T-helper 1 cell treated with Interleukin-12 subunit alpha and Interleukin-12 subunit beta and Interleukin-4 antibody, amounts not matched to agents 30 ng/mL and 1 ng/mL, for 36 hours (primary cell): ENCODE data around the gene VWCE. TPM values are rescaled to one million over a fixed set of nuclear protein-coding genes. Genes with fewer than 3 reads are reported as not detected.

Experiments used
- intact Hi-C: fragments of 100-400 bp; cut with micrococcal nuclease; formaldehyde crosslinking; loops from one replicate; pipeline ENCODE4 v1.15.1; 2024
- total RNA-seq: library from RNA; stranded (reverse); gene quantifications from 2 replicates; pipeline ENCODE4 v1.2.3, GENCODE V29; 2022

Gene VWCE, protein sequence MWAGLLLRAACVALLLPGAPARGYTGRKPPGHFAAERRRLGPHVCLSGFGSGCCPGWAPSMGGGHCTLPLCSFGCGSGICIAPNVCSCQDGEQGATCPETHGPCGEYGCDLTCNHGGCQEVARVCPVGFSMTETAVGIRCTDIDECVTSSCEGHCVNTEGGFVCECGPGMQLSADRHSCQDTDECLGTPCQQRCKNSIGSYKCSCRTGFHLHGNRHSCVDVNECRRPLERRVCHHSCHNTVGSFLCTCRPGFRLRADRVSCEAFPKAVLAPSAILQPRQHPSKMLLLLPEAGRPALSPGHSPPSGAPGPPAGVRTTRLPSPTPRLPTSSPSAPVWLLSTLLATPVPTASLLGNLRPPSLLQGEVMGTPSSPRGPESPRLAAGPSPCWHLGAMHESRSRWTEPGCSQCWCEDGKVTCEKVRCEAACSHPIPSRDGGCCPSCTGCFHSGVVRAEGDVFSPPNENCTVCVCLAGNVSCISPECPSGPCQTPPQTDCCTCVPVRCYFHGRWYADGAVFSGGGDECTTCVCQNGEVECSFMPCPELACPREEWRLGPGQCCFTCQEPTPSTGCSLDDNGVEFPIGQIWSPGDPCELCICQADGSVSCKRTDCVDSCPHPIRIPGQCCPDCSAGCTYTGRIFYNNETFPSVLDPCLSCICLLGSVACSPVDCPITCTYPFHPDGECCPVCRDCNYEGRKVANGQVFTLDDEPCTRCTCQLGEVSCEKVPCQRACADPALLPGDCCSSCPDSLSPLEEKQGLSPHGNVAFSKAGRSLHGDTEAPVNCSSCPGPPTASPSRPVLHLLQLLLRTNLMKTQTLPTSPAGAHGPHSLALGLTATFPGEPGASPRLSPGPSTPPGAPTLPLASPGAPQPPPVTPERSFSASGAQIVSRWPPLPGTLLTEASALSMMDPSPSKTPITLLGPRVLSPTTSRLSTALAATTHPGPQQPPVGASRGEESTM
- 5.5 and 6.3 TPM in 2 replicates for total RNA-seq

DNA sequence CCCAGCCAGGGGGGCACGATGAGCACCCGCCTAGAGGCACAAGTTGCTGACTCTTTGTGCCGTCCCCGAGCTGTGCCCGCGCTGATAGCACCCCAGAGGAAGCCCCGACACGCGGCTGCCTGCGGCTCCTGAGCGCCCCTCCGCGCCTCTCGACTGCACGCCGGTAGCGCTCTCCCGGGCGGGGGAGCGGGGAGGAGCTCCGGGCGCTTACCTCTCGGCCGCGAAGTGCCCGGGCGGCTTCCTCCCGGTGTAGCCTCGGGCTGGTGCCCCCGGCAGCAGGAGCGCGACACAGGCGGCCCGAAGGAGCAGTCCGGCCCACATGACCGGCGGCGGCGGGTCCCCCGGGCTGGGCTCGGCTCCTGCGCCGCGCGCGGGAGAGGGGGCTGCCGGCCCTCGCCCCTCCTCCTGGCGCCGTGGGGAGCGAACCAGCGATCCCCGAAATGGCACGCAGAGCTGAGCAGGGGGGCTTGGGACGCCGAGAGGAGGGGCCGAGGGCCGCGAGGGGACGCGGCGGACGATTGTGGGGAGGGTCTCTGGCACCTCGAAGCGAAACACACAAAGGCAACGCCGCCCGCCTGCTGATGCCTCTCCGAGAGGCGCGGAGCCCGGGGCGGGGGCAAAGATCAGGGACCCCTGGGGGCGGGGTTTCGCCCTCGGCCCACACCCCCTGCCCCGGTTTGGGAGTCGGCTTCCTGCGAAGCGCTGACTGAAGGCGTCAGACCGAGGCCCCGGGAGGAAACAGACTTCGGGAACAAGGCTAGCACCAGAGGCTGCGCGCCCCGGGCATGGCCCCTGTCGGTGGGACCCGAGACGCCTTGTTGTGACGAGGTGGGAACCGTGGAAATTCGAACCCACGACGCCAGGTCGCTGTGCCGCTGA lies at the start of gene VWCE:
Gene VWCE (minus strand): TSS at position 600 of the 879 bp plus-strand sequence. CDS start 279 bp downstream, at position 321.
- intact Hi-C loops: loop anchor here (1.0 to 10.0 kb wide), 6 partner anchors 24 to 460 kb away; partner anchors contain the start of genes DDB1, TKFC and VPS37C

DNA sequence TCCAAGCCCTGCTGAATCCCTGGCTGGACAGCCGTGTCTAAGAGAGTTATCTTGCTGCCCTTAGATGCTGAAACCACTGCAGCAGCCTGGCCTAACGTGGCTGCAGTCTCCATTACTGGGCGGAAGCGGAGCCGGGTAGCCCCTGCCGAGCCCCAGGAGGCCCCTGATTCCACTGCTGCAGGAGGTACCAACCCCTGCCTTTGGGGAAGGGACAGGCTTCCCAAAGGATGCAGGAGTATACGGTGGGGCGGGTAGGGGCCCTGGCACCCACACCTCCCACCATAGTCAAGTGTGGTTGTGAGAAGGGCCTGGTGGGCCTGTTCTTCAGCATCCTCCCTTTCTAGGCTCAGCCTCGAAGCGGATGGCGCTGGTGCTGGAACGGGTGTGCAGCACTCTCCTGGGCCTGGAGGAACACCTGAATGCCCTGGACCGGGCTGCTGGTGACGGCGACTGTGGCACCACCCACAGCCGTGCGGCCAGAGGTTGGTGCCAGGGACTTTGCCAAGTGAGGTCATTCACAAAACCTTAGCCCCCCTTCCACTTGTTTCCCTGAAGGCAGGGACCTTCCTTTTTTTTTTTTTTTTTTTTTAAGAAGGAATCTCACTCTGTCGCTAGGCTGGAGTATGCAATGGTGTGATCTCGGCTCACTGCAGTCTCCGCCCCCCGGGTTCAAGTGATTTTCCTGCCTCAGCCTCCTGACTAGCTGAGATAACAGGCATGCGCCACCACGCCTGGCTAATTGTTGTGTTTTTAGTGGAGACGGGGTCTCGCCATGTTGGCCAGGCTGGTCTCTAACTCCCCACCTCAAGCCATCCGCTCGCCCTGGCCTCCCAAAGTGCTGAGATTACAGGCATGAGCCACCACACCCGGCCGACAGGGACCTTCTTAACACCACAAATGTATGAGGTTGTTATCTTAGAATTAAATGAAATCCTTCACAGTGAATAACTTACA lies 49.0 kb upstream of the VWCE start:
- intact Hi-C loops: no loop called here

DNA sequence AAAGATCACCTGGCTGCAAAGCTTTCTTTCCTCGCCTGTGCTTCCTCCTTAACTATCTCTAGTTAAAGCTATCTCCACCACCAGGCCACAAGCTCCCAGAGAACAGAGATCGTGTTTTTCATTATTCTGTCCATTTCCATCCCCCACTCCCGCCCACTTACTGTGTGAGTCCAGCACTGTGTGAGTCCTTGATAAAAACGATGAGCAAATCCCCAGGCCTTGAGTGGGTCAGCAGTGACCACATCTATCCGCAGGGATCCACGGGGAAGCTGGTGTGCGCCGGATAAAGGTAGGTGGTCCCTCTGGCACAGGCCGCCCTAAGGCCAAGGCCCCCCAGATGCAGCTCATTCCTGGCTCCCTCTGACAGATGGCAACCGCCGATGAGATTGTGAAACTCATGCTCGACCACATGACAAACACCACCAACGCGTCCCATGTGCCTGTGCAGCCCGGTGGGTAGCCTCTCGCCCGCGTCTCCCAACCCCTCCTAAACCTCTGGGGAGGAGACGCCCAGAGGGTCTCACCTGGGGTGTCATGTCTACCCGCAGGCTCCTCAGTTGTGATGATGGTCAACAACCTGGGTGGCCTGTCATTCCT lies 47.2 kb upstream of the VWCE start:
- intact Hi-C loops: no loop called here

DNA sequence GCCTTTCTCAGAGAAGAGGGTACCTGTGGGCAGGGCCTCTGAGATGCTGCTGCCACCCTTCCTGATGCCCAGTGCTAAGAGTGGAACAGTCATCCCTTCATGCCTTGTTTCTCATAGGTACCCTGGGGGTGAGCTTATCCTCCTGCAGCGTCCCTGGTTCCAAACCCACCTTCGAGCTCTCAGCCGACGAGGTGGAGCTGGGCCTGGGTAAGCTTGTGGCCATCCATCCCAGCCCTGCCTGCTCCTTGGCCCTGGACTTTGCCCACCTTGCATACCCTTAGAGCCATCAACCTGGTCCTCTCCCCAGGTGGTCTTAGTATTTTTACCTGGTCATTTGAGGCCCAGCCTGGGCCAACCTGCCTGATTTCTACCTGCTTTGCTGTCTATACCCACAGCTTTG lies 46.6 kb upstream of the VWCE start:
- intact Hi-C loops: no loop called here

DNA sequence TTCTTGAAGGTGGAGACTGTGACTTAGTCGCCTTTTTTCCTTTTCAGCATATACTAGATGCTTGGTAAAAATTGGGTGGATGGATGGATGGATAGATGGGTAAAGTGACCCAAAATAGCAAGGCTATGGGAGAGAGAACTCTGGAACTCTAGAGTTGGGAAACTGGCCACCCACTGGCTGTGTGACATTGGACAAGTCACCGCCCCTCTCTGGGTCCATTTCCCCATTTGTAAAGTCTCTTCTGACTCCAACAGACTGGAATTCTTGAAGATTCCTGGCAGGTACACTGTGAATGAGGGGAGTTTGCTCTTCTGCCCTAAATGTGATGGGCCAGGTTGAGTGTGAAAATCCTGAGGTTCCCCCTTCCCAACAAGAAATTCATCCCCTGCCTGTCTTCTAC lies 45.9 kb upstream of the VWCE start:
- intact Hi-C loops: no loop called here

DNA sequence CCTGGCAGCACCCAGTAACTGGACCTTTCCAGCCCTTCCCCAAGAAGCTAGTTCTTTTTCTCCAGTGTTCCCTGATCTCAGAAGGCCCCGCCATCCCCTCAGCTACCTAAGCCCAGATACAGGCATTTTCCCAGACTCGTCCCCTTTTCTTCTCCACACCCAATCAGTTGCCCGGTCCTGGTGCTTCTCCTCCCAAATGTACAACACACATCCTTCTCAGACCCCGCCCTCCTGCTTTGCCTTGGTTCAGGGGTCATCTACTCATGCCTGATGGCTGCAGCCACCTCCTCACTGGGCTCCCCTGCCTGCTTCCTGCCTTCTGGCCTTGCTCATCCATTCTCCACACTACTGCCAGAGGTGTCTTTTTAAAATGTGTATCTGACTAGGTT lies 44.4 kb upstream of the VWCE start:
- intact Hi-C loops: loop anchor here (10.0 kb wide), 1 partner anchor 245 kb away; the partner anchor contains the start of gene SYT7

DNA sequence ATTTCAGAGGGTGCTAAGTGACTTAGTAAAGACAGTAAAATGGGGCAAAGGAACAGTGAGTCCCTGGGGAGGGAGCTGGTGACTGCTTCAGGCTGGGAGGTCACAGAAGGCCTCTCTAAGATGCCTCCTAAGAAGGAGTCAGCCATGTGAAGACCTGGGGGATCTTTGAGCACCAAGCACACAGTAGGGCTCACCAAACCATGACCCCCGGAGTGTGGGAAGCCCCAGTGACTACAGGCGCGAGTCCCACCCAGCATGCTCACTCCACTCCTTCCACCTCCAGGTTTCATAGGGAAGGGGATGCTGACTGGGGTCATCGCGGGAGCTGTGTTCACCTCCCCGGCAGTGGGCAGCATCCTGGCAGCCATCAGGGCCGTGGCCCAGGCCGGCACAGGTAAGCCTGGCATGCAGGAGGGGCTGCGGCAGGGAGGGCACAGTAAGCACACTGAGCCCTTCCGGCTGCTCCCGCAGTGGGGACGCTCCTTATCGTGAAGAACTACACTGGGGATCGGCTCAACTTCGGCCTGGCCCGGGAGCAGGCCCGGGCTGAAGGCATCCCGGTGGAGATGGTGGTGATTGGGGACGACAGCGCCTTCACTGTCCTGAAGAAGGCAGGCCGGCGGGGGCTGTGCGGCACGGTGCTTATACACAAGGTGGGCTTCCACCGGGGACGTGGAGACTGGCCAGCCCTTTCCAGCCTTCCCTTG lies 43.8 kb upstream of the VWCE start:
- intact Hi-C loops: loop anchor here (10.0 kb wide), 1 partner anchor 246 kb away; the partner anchor contains the start of gene SYT7

DNA sequence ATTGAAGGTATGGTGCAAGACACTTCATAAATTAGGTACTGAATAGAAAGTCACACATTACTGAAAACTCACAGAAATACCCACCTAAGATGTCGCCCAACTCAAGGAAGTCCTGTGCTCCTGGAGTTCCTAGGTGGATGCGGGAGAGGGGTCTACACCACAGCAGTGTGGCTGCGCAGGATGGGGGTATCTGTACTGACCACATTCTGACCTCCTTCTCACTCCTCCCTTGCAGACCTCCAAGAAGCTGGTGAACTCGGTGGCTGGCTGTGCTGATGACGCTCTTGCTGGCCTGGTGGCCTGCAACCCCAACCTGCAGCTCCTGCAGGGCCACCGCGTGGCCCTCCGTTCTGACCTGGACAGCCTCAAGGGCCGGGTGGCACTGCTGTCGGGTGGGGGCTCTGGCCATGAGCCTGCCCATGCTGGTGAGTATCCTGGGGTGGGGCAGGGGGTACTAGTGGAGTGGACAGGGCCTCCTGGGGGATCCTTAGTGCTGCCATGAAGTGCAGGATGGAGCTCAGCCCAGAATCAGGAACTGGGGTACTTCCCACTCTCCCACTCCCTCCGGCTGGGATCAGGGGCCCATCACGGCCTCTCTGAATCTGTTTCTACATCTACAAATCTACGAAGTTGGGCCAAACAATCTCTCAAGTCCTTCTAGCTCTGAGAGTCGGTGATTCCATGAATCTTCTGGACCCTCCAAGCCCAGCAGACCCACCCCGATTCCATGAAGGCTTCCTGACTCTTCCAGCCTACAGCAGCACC lies 42.8 kb upstream of the VWCE start:
- intact Hi-C loops: loop anchor here (10.0 kb wide), 1 partner anchor 247 kb away; the partner anchor contains the start of gene SYT7

DNA sequence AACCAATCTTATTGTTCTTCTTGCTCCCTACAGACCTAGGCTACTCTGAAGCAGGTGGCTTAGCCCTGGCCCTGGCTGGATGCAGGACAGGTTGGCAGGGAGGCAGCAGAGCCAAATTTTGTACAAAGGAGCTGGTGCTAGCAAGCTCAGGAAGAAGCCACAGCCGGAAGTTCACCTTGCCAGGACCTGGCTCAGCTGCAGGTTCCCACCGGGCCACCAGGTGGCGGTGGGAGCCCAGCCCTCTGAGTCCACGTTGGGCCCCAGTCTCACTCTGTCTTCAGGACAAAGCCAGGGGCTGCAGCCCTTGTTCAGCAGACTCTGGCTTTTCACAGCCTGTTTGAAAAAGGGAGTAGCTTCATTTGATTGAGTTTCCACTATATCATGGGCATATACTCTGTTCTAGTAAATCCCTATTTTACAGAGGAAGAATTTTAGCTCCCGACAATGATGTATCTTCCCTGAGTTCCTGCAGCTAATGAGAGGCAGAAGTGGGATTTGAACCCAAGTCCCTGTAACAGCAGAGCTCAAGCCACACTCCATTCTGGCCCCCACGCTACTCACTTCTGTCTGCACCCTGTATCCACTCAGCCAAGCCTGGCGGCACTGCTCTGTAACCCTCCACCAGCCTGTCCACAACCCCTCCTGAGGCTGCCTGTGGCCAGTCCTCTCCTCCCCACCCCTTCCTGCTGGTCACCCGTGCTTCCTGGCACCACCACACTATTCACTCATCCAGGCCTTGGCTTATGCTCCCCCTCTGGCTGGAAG lies 41.2 kb upstream of the VWCE start:
- intact Hi-C loops: loop anchor here (1.0 to 10.0 kb wide), 7 partner anchors 26 to 248 kb away; partner anchors contain the start of genes SYT7, TMEM138 and TMEM216

DNA sequence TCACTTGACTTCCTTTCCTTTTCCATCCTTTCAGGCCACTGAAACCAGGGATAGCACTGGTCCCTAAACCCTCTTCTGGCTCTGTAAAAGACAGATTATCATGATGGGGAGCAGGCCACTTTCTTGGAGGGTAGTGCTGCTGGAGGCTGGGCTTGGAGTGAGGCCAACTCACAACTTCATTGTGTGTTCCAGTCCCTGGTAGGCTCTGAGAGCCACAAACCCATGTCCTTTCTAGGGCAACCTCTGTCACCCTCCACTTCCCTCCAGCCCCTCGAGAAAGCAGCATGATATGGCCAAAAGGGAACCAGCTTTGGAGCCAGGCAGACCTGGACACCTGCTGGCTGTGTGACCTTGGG lies 40.2 kb upstream of the VWCE start:
- intact Hi-C loops: loop anchor here (10.0 kb wide), 1 partner anchor 249 kb away; the partner anchor contains the start of gene SYT7

DNA sequence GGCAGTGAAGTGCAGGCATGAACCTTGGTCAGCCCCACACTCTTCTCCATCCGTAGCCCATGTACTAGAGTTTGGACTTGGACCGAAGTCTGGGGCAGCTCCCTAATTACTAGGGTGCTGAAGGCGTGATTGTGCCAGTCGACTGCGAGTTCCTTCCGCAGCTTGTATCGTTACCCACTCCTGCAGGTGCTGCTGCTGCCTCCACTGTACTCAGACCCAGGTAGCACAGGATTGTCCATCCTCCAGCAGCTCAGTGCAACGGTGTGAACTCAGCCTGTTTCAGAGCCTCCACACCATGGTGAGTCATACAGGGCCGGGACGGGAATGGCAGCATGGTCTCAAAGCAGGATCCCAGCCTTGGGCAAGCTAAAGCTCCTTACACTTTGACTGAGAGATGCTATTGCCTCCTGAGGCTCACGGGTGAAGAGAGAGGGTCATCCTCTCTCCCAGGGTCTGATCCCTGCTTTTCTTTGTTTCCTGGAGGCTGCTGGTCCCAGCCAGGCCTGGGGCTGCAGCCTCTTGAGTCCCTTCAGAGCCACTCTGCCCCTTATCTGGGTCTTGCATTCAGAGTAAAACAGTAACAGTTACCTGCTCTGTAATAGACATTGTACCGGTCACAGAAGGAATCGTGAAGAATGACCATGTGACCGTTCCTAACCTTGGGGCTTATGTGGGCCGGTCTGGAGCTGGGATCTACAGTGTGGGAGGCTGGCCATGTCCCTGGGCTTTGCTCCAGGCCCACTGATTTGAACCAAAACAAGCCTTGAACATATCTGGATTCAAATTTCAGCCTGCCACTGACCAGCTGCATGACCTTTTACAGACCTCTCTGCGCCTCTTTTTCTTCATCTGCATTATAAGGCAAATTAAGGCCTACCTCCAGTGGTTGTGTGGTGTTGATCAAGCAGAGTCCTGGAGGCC lies 39.6 kb upstream of the VWCE start:
- intact Hi-C loops: loop anchor here (5.0 to 10.0 kb wide), 3 partner anchors 250 to 292 kb away; partner anchors contain the start of gene SYT7

DNA sequence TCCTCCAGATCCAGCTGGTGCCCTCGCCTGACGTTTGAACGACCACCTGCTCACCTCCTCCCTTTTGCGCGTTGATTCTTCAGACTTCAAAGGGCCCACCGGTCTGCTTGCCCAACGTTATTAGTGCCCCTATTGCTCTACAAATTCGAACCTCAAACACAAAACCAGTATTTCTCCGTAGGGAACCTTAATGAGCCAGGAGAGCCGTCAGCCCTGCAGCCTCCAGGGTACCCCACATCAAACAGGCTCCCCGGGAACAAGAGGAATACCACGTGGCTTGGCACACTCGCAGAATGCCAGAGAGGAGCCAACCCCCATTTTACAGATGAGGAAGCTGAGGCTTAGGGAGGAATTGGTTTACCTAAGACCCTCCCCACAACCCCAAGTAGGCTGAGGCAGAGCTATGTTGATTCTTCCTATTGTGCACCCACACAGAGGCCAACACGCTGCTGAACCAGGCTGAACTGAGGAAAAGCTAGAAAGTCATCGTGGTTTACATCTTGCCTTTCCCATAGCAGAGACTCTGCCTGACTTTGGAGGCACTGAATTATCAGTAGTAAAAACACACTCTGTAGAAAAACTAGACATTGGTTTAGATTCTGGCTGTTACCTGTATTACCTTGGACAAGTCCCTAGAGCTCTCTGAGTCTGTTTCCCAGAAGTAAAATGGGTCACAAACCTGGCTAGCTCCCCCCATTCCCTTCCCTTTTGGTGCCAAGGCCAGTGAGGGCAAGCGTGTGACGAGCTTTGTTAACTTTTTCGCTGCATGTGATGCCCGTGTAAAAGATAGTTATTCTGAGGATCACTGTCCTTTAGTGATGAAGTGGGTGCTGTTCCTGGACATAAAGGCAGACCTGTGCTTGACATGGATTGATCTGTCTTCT lies 38.7 kb upstream of the VWCE start:
- intact Hi-C loops: loop anchor here (1.0 to 10.0 kb wide), 9 partner anchors 39 to 1223 kb away; partner anchors contain the start of genes PRPF19, SDHAF2, SYT7 and TMEM109

DNA sequence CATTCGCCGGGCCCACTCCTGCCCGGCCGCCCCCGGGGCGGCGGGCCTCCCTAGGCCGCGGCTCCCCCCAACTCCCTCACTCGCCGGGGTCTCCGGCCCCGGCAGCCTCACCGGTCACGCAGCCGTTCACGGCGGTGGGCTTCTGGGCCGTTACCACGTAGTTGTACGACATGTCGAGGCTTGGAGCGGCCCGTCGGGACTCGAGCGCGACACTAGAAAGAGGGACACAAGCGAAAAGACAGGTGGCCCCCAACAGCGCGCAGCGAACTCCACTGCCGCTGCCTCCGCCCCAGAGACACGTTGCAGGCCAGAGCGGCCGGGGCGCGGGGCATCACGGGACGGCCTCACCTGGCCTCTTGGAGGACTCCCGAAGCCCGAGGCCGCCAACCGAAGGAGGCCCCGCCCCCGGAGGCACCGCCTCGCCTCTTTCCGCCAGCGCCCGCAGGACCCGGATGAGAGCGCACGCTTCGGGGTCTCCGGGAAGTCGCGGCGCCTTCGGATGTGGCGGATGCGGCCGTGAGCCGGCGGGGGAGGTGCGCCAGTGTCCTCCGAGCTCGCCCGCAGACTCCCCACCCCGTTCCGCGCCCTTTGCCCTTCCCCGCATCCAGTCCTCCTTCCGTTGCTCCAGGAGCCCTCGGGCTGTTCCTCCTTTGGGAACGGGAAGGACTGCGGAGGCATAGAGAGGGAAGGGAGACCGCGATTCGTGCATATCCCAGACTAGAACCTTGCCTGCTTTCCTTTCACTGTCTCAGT lies 37.9 kb upstream of the VWCE start, which contains the start of the genes DDB1 and TKFC:
Gene DDB1 (minus strand): TSS at position 309 of the 753 bp plus-strand sequence. CDS start 137 bp downstream, at position 172.
Gene TKFC (plus strand): TSS at position 432 of the 753 bp plus-strand sequence. CDS start 1,501 bp downstream, outside the sequence.
- intact Hi-C loops: loop anchor here (1.0 to 10.0 kb wide), 9 partner anchors 39 to 1224 kb away; partner anchors contain the start of genes PRPF19, SDHAF2, SYT7 and TMEM109
